ENCODE data around the gene GTF2F1.

DNA sequence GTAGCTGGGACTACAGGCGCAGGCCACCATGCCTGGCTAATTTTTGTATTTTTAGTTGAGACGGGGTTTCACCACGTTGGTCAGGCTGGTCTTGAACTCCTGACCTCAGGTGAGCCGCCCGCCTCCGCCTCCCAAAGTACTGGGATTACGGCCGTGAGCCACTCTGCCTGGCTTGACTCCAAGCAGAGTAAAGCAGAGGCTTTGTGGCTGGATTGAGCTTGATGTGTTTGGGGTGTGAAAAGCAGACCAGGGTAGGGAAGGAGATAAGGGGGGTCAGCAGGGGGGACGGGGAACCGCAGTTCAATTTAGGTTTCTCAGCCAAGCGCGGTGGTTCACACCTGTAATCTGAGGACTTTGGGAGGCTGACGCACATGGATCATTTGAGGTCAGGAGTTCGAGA is 35.8 kb downstream of the GTF2F1 start:
- TF ChIP-seq POLR2AphosphoS5 (IDR thresholded peaks at IDR 0.05; ENCODE audit: low read depth, low read length) (no peak), POLR2A (IDR thresholded peaks at IDR 0.05; ENCODE audit: low read depth, low read length) (no peak), TAF1 (IDR thresholded peaks at IDR 0.05; ENCODE audit: low read depth, low read length) (no peak)

Data from GM12891 (cell line).